A673 (cell line): ENCODE data around the gene GSAP.

Experiments
- EZH2 ChIP-seq: fragments of 200-600 bp; sonication (generic); IDR thresholded peaks from 2 replicates; pipeline ENCODE4 v1.6.1; 2017; ENCODE audit warnings: borderline replicate concordance, low read depth, mild to moderate bottlenecking, mixed read lengths, antibody characterized with exemption, low read length; ENCODE audit not compliant: poor library complexity, severe bottlenecking
- TF ChIP-seq, protein P1 (sequence below): fragments of 300-800, 200-600 bp; sonication (generic); conservative IDR thresholded peaks from 2 replicates; pipeline ENCODE4 v1.5.1; 2017; ENCODE audit warnings: low read depth, mild to moderate bottlenecking, antibody characterized with exemption, low read length, moderate library complexity, mixed read lengths

DNA sequence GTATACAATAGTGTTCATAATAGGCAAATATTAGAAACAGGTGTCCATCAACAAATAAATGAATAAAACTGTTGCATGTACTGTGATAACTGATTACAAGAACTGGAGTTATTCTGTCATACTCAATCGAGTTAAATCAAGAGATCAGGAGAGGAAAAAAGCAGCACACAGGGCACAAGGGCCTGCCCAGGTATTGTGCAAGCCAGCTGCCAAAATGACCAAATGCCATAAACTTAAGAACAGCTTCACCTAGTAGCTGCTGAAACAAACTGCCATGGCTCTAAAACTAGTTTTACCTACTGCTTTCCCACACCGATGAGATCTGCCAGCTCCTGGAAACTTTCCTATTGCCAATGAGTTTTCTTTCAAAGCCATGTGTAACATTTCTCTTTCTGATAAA lies 12.2 kb downstream of the GSAP start:
- TF ChIP-seq, protein P1, sequence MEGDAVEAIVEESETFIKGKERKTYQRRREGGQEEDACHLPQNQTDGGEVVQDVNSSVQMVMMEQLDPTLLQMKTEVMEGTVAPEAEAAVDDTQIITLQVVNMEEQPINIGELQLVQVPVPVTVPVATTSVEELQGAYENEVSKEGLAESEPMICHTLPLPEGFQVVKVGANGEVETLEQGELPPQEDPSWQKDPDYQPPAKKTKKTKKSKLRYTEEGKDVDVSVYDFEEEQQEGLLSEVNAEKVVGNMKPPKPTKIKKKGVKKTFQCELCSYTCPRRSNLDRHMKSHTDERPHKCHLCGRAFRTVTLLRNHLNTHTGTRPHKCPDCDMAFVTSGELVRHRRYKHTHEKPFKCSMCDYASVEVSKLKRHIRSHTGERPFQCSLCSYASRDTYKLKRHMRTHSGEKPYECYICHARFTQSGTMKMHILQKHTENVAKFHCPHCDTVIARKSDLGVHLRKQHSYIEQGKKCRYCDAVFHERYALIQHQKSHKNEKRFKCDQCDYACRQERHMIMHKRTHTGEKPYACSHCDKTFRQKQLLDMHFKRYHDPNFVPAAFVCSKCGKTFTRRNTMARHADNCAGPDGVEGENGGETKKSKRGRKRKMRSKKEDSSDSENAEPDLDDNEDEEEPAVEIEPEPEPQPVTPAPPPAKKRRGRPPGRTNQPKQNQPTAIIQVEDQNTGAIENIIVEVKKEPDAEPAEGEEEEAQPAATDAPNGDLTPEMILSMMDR: no peak
- no peak for TF ChIP-seq EZH2
